Measurements from ENCODE around the gene AKT2.

DNA sequence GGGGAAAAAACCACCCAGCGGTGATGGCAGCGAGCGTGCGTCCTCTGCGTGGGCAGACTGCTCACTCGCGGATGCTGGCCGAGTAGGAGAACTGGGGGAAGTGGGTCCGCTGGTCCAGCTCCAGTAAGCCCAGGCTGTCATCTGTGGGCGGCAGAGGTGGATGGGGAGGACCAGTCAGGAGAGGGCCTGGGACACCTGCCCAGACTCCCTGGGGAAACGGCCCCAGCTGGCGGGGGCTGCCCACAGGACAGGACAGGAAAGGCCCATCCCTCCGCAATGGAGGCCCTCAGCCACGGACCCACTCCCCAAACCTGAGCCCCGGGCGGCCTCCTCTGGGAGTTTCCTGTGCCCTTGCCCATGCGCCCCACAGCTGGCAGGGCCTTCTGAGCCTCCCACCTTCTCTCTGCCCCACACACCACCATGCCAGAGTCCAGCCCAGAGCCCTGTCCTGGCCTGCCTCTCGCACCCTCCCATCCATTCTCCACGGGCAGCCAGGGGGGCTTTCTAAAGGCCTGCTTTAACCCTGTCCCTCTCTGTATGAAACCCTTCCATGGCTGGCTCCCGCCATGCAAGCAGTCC, 51.2 kb downstream of the AKT2 start:
- TF ChIP-seq, protein P1, sequence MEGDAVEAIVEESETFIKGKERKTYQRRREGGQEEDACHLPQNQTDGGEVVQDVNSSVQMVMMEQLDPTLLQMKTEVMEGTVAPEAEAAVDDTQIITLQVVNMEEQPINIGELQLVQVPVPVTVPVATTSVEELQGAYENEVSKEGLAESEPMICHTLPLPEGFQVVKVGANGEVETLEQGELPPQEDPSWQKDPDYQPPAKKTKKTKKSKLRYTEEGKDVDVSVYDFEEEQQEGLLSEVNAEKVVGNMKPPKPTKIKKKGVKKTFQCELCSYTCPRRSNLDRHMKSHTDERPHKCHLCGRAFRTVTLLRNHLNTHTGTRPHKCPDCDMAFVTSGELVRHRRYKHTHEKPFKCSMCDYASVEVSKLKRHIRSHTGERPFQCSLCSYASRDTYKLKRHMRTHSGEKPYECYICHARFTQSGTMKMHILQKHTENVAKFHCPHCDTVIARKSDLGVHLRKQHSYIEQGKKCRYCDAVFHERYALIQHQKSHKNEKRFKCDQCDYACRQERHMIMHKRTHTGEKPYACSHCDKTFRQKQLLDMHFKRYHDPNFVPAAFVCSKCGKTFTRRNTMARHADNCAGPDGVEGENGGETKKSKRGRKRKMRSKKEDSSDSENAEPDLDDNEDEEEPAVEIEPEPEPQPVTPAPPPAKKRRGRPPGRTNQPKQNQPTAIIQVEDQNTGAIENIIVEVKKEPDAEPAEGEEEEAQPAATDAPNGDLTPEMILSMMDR (IDR thresholded peaks at IDR 0.05), result no peak
- TF ChIP-seq POLR2AphosphoS5 (IDR thresholded peaks at IDR 0.05) (no peak), POLR2A (IDR thresholded peaks at IDR 0.05) (no peak)

Measured in transverse colon (tissue), 4 donors.